HEK293T (cell line): Measurements from ENCODE around the gene TMPRSS3.

Experiments used
- BHLHE40 ChIP-seq: fragments of 450-650 bp; IDR thresholded peaks from 2 replicates; pipeline ENCODE4 v1.6.1; 2016; ENCODE audit warnings: mild to moderate bottlenecking, moderate library complexity, borderline replicate concordance
- FOXK2 ChIP-seq: fragments of 450-650 bp; IDR thresholded peaks from 2 replicates; pipeline ENCODE4 v1.6.1; 2016; ENCODE audit warnings: mild to moderate bottlenecking
- FOXM1 ChIP-seq: fragments of 450-650 bp; IDR thresholded peaks from 2 replicates; pipeline ENCODE4 v1.6.1; 2017; ENCODE audit warnings: mild to moderate bottlenecking, borderline replicate concordance
- HDGF ChIP-seq: fragments of 450-650 bp; IDR thresholded peaks from 2 replicates; pipeline ENCODE4 v1.6.1; 2017; ENCODE audit warnings: antibody characterized with exemption, borderline replicate concordance
- L3MBTL2 ChIP-seq: fragments of 450-650 bp; conservative IDR thresholded peaks from 2 replicates; pipeline ENCODE4 v1.6.1; 2016; ENCODE audit warnings: mild to moderate bottlenecking
- SUZ12 ChIP-seq: fragments of 450-650 bp; IDR thresholded peaks from 2 replicates; pipeline ENCODE4 v1.6.1; 2016; ENCODE audit warnings: mild to moderate bottlenecking
- TARDBP ChIP-seq: fragments of 450-650 bp; IDR thresholded peaks from 2 replicates; pipeline ENCODE4 v1.6.1; 2016

DNA sequence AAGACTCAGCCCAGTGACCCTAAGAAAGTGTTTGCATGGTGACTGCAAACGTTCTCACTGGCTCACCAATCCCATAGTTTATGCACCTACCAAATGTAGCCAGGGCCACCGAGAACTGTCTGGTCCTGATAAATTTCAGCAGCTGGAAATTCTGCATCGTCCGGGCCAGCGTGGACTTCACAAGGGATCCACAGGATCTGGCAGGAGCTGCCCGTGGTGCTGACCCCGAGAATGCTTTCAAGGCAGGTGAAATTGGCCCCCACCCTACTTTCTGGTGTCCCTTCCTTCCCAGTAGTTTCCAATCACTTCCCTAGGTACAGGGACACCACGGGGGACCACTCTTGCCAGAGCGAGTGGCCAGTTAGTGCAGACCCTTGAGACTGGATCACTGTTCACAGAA, 34.0 kb upstream of the TMPRSS3 start:
- TF ChIP-seq FOXM1 (no peak), FOXK2 (no peak), SUZ12 (no peak), BHLHE40 (no peak), HDGF (no peak), TARDBP (no peak), L3MBTL2 (no peak)
